Stomach (tissue), 9 donors: ENCODE results near the gene TMEM45A. TPM values are rescaled to one million over a fixed set of nuclear protein-coding genes. Genes with fewer than 3 reads are reported as not detected.

Source experiments
- DNase-seq, 2 donors: peaks; one replicate each; pipeline versions ENCODE4 v3.0.0 to v3.0.0-alpha.2; 2013 to 2019
- H3K27ac ChIP-seq, 5 donors: fragments of 200-600 bp in 4 of 5; sonication (generic) in 4 of 5; one replicate each; pipeline ENCODE4 v1.5.1; 2013 to 2019; ENCODE audit warnings: mild to moderate bottlenecking in 1 of 5, moderate library complexity in 1 of 5
- H3K27me3 ChIP-seq, 3 donors: fragments of 200-600 bp; sonication (generic); one replicate each; pipeline ENCODE4 v1.5.1; 2017 to 2019; ENCODE audit warnings: mixed run types in 1 of 3
- H3K36me3 ChIP-seq, 4 donors: fragments of 200-600 bp; sonication (generic); 1 replicate in 3 of 4; 2 replicates in 1 of 4; pipeline ENCODE4 v1.5.1; 2016 to 2019
- H3K4me1 ChIP-seq, 4 donors: fragments of 200-600 bp; sonication (generic); one replicate each; pipeline ENCODE4 v1.5.1; 2016 to 2019
- H3K4me3 ChIP-seq, 4 donors: fragments of 200-600 bp; sonication (generic) in 3 of 4; one replicate each; pipeline ENCODE4 v1.5.1; 2016 to 2019; ENCODE audit warnings: mild to moderate bottlenecking in 1 of 4
- H3K9me3 ChIP-seq, 4 donors: fragments of 200-600 bp; sonication (generic); one replicate each; pipeline ENCODE4 v1.5.1; 2016 to 2019
- CTCF ChIP-seq, 7 experiments: fragments of 450-650 bp in 4 of 7; fragments of 200-600 bp in 3 of 7; sonication (generic) in 3 of 7; IDR thresholded peaks; one replicate each; pipeline ENCODE4 v1.5.1; 2016 to 2019; ENCODE audit warnings: antibody characterized with exemption in 7 of 7, control low read depth in 2 of 7, mild to moderate bottlenecking in 1 of 7
- EP300 ChIP-seq: sonication (generic); formaldehyde crosslinking; IDR thresholded peaks from one replicate; pipeline ENCODE4 v1.6.1; 2017; ENCODE audit warnings: antibody characterized with exemption
- POLR2A ChIP-seq, 4 donors: fragments of 450-650 bp; IDR thresholded peaks; one replicate each; pipeline ENCODE4 v1.6.1; 2016; ENCODE audit warnings: antibody characterized with exemption in 4 of 4, control low read depth in 2 of 4, mild to moderate bottlenecking in 1 of 4, moderate library complexity in 1 of 4
- POLR2AphosphoS5 ChIP-seq, 3 donors: sonication (generic); formaldehyde crosslinking; IDR thresholded peaks; one replicate each; pipeline ENCODE4 v1.6.1; 2016; ENCODE audit warnings: antibody characterized with exemption in 3 of 3
- WGBS, 5 donors: extraction: QIAGEN DNeasy Blood & Tissue Kit in 3 of 5; methylation state at CpG; one replicate each; pipeline versions ENCODE4 v1.1.5 to v1.1.7; 2013 to 2018; 5-methylcytosine and 5-hydroxymethylcytosine counted together
- intact Hi-C: fragments of 100-400 bp; cut with DNase I; formaldehyde crosslinking; loops from one replicate; pipeline ENCODE4 v1.15.1; 2023; ENCODE audit warnings: low total_unique reads
- polyA plus RNA-seq, 3 donors: library from polyadenylated mRNA; stranded (reverse); fragments of 200-250 nt; gene quantifications; one replicate each; pipeline ENCODE4 v1.2.3, GENCODE V29; 2013
- total RNA-seq, 5 donors: library from RNA; depleted of rRNA; stranded (reverse); fragments of >200 nt; gene quantifications; one replicate each; pipeline versions ENCODE4 v1.1.0 to v1.2.3, GENCODE V29; 2014 to 2016
- donor health status: healthy with polysubstance abuse.
- donor health status: Bipolar disorder and iron deficiency.
- donor health status: healthy.

TMEM45A gene
- total and polyA plus RNA-seq, 8 donors: 0.72 to 20.2 (median 6.2) TPM; not detected in 1

GRCh38 chr3:100613721-100614390 is 121.4 kb downstream of the TMEM45A start:
- peak in 1 of 2 donors; percentile 31 for DNase-seq
- H3K4me1 ChIP-seq: peaks cover 0 to 3% (median 0%) of the 10 kb centered on the region in 4 donors
- no peaks in the 10 kb centered on the region for H3K36me3 ChIP-seq
- H3K9me3 ChIP-seq: no peaks in the 10 kb centered on the region
- intact Hi-C loops: no loop called here
- no peaks in the 10 kb centered on the region for H3K27me3 ChIP-seq
- no peak for TF ChIP-seq POLR2AphosphoS5 (IDR thresholded peaks at IDR 0.05)
- TF ChIP-seq CTCF (IDR thresholded peaks at IDR 0.05): no peak
- no peak for TF ChIP-seq EP300
- no peak for TF ChIP-seq POLR2A (IDR thresholded peaks at IDR 0.05)
- 58 to 75% (median 71%) methylated on average over 4 of the region's 4 CpGs for WGBS, 5 donors
- no peak overlapping the region for H3K27ac ChIP-seq
- no peak overlapping the region for H3K4me3 ChIP-seq

GRCh38 chr3:100614941-100615340 is 122.5 kb downstream of the TMEM45A start:
- no peaks in the 10 kb centered on the region for H3K9me3 ChIP-seq
- no peak overlapping the region for H3K4me3 ChIP-seq
- H3K27ac ChIP-seq: no peak overlapping the region
- H3K27me3 ChIP-seq: no peaks in the 10 kb centered on the region
- DNase-seq: no peak
- intact Hi-C loops: no loop called here
- TF ChIP-seq EP300 (no peak), CTCF (IDR thresholded peaks at IDR 0.05) (no peak), POLR2A (IDR thresholded peaks at IDR 0.05) (no peak), POLR2AphosphoS5 (IDR thresholded peaks at IDR 0.05) (no peak)
- peaks cover 0 to 3% (median 0%) of the 10 kb centered on the region in 4 donors for H3K4me1 ChIP-seq
- no peaks in the 10 kb centered on the region for H3K36me3 ChIP-seq

GRCh38 chr3:100615684-100616083 is 123.3 kb downstream of the TMEM45A start:
- Histone ChIP-seq H3K36me3 (no peaks in the 10 kb centered on the region), H3K9me3 (no peaks in the 10 kb centered on the region), H3K27me3 (no peaks in the 10 kb centered on the region), H3K4me1 (peaks cover 0 to 3% (median 0%) of the 10 kb centered on the region in 4 donors), H3K27ac (no peak overlapping the region), H3K4me3 (no peak overlapping the region)
- TF ChIP-seq POLR2AphosphoS5 (IDR thresholded peaks at IDR 0.05) (no peak), CTCF (IDR thresholded peaks at IDR 0.05) (no peak), EP300 (no peak), POLR2A (IDR thresholded peaks at IDR 0.05) (no peak)
- no peak for DNase-seq
- intact Hi-C loops: no loop called here

- no peaks in the 10 kb centered on the region for H3K27me3 ChIP-seq
These were observed 128.8 kb downstream of the TMEM45A start for GRCh38 chr3:100621251-100621650.

More at GRCh38 chr3:100621251-100621650, 128.8 kb downstream of the TMEM45A start:
- intact Hi-C loops: no loop called here
- TF ChIP-seq CTCF (IDR thresholded peaks at IDR 0.05) (no peak), POLR2A (IDR thresholded peaks at IDR 0.05) (no peak), POLR2AphosphoS5 (IDR thresholded peaks at IDR 0.05) (no peak), EP300 (no peak)
- Histone ChIP-seq H3K27ac (no peak overlapping the region), H3K36me3 (no peaks in the 10 kb centered on the region), H3K4me1 (no peaks in the 10 kb centered on the region), H3K9me3 (peaks cover 0 to 7% (median 3%) of the 10 kb centered on the region in 4 donors), H3K4me3 (no peak overlapping the region)
- no peak for DNase-seq

Other genes with a start within 250 kb of the TMEM45A start
- 10 to 100 TPM in 3 of 5 donors, 1 to 10 TPM in 2; 7.0 to 79.5 (median 61.4) TPM for gene TBC1D23, start 231.6 kb upstream of the TMEM45A start, total RNA-seq
- 10 to 100 TPM; 14.6 to 19.4 (median 15.1) TPM for gene TBC1D23, start 231.6 kb upstream of the TMEM45A start, polyA plus RNA-seq
- 10 to 100 TPM in 4 of 5 donors, 1 to 10 TPM in 1; 4.3 to 53.1 (median 35.1) TPM for gene NIT2, start 157.9 kb upstream of the TMEM45A start, total RNA-seq
- gene NIT2, start 157.9 kb upstream of the TMEM45A start, polyA plus RNA-seq: 10 to 100 TPM; 17.6 to 37.4 (median 24.1) TPM
- 10 to 100 TPM; 17.1 to 95.6 (median 37.1) TPM for gene TOMM70, start 91.5 kb upstream of the TMEM45A start, total RNA-seq
- gene TOMM70, start 91.5 kb upstream of the TMEM45A start, polyA plus RNA-seq: 10 to 100 TPM; 12.9 to 20.0 (median 18.9) TPM
- gene LNP1, start 91.1 kb upstream of the TMEM45A start, total RNA-seq: 1 to 10 TPM in 1 of 5 donors, under 1 TPM in 1, not detected in 3; 0.58 to 4.0 TPM
- gene LNP1, start 91.1 kb upstream of the TMEM45A start, polyA plus RNA-seq: 1 to 10 TPM; 1.2 to 1.8 (median 1.6) TPM
- 1 to 10 TPM in 1 of 5 donors, not detected in 4; 5.1 TPM for gene ADGRG7, start 117.0 kb downstream of the TMEM45A start, total RNA-seq
- not detected for gene ADGRG7, start 117.0 kb downstream of the TMEM45A start, polyA plus RNA-seq
- gene TFG, start 216.9 kb downstream of the TMEM45A start, total RNA-seq: 10 to 100 TPM; 15.8 to 90.9 (median 39.7) TPM
- 10 to 100 TPM; 52.6 to 57.9 (median 54.4) TPM for gene TFG, start 216.9 kb downstream of the TMEM45A start, polyA plus RNA-seq